GM20000 (cell line): ENCODE measurements around the gene SMAD7.

Experiments used
- DNase-seq: peaks from one replicate; pipeline ENCODE4 v3.0.0; 2012; ENCODE audit warnings: low spot score
- CTCF ChIP-seq: IDR thresholded peaks from 2 replicates; pipeline ENCODE4 v1.5.1; 2012; ENCODE audit warnings: mild to moderate bottlenecking, control low read depth; ENCODE audit errors: extremely low read depth, missing control alignments

SMAD7 gene

GRCh38 chr18:48887905-48888772, 62.6 kb downstream of the SMAD7 start:
- DNase-seq = no peak
- no peak for TF ChIP-seq CTCF

- no peak for DNase-seq
- TF ChIP-seq CTCF = no peak
Observed at GRCh38 chr18:48887294-48887904, 63.4 kb downstream of the SMAD7 start.

DNA sequence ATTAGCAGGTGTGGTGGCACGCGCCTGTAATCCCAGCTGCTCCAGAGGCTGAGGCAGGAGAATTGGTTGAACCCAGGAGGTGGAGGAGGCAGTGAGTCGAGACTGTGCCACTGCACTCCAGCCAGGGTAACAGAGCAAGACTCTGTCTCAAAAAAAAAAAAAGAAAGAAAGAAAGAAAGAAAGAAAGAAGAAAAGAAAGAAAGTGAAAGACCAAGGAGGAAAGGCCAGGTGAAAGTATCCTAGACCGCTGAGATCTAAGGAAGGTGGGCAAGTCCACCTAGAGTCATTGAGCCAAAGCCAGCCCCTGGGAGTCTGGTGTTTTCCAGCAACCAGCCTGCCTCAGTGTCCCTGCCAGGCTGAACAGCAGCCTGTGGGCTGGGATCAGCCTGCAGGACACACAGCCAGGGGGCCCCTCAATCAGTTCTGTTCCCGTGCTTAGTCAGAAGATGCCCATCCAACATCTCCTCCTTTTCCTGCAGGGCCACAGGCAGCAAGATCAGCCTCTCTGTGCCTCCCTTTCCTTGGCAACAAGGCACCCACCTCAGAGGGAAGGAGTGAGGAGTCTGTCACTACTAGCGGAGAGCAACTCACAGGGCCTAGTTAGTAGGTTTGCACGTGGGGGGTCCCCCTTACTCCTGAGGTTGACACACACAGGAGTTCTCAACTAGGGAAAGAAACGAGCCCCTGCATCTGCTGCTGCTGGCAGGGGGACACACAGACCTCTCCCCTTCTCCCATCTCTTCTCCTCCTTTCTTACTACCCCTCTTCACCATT, 64.1 kb downstream of the SMAD7 start:
- no peak for TF ChIP-seq CTCF
- no peak for DNase-seq

DNA sequence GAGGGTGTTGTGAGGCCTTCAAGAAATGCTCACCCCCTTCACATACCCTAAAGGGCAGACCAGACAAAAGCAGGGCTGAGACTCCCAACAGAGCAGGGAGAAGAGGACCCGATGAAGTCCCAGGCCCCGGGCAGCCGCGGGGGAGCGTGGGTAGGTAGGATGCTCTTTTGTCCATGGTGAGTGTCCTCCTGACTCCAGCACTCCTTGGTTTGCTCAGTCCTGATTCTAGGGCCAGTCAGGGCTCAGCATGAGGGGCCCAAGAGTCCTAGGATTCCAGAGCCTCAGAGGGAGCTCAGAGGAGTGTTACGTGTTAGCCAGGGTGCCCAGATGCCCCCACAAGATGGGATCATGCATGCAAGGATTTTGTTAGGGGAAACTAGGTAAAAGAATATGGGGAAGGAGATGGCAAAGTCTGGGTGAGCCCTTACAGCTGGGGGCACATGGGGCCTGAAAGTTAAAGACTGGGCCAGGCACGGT, 64.8 kb downstream of the SMAD7 start:
- no peak for DNase-seq
- no peak for TF ChIP-seq CTCF

- DNase-seq = no peak
- TF ChIP-seq CTCF = no peak
Observed at GRCh38 chr18:48885266-48885923, 65.4 kb downstream of the SMAD7 start.

- DNase-seq = no peak
- no peak for TF ChIP-seq CTCF
Observed at GRCh38 chr18:48884771-48885170, 66.0 kb downstream of the SMAD7 start.

GRCh38 chr18:48884306-48884705, 66.5 kb downstream of the SMAD7 start:
- no peak for TF ChIP-seq CTCF
- no peak for DNase-seq
